GM19324 (cell line): ENCODE measurements around the gene SMURF1.

Experiments used
- ATAC-seq: cut with Tn5 transposase; IDR thresholded peaks from one replicate; pipeline ENCODE4 v1.9.1; 2021; ENCODE audit warnings: mild to moderate bottlenecking, moderate library complexity; ENCODE audit not compliant: unreplicated experiment, low FRiP score

SMURF1 gene

GRCh38 chr7:99011341-99011705 is 132.6 kb downstream of the SMURF1 start:
- no peak for ATAC-seq

DNA sequence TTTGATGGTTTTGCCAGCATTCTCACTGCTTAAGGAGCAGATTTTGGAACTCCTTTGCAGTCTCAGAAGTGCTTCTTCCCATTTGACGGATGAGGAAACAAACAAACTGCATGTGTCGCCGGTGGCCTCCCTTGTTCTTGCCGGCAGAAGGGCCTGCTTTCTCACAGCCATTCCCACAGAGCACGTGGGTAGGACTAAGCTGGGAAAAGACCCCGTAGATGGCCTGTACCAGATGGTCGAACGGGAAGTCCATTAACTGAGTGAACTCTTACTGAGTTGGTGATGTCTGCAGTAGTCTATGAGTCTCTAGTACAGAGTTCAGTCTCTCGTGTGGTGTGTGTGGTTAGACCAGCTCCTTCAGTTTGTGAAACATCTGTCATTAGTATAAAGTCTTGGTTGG is 133.6 kb downstream of the SMURF1 start:
- no peak for ATAC-seq

DNA sequence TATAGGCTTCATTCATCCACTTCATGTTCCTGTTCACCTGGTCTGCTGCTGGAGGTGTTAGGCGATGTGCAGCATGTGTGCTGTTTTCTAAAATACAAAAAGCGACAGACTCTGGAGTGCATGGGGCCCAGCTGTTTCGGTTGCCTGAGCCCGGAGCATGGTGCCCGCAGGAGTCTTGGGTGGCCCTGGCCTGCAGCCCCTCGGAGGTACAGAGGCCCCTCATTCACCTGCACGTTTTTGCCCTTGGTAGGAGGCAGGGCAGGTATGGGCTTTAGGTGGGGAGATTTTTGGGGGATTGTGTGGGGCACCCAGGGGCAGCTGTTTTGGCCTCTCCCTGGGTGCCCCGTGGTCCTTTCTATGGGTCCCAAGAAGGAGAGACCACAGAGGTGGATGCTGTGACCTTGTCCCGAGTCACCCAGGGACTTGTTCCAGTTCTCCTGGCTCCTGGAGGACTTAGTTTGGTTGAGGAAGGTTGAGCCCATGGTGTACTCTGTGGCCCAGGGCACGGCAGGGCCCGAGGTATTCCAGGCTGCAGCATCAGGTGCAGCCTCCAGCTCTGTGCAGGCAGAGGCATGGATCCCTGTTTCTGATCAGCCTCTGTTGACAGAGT is 134.9 kb downstream of the SMURF1 start:
- ATAC-seq = no peak

DNA sequence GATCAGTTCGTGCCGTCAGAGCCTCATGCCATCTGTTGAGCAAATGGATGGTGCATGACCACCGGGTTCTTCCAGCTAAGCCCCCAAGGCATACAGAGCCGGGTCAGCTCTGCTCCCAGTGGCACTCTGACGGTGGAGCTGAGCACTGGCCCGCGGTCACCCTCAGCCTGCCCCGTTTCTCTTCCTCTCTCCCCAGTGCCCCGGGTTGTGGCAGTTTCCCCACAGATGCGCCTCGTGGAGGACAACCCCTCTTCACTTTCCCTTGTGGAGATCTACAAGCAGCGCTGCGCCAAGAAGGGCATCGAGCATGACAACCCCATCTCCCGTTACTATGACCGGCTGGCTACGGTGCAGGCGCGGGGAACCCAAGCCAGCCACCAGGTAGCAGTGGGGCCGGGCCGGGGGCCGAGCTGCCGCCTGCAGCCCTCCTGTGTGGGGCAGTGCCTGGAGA is 135.7 kb downstream of the SMURF1 start:
- no peak for ATAC-seq

GRCh38 chr7:99006739-99007424 is 137.0 kb downstream of the SMURF1 start:
- no peak for ATAC-seq

DNA sequence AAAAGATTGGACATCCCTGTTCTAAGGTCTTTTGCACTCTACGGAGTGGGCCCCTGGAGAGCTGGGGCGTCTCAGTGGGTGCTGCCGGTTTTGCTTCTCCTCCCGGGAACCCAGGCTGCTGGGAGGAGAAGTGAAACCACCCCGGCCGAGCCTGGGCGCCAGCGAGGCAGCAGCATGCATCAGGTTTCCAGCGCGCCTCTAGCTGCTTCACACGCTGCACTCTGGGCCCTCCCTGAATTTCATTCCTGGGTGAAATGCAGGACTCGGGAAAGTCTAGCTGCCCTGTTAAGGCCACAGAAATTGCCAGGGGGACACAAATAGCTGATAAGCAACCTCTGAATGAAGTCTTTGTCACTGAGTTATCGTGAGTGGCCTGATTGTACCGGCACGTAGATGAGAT is 138.1 kb downstream of the SMURF1 start:
- ATAC-seq = no peak

DNA sequence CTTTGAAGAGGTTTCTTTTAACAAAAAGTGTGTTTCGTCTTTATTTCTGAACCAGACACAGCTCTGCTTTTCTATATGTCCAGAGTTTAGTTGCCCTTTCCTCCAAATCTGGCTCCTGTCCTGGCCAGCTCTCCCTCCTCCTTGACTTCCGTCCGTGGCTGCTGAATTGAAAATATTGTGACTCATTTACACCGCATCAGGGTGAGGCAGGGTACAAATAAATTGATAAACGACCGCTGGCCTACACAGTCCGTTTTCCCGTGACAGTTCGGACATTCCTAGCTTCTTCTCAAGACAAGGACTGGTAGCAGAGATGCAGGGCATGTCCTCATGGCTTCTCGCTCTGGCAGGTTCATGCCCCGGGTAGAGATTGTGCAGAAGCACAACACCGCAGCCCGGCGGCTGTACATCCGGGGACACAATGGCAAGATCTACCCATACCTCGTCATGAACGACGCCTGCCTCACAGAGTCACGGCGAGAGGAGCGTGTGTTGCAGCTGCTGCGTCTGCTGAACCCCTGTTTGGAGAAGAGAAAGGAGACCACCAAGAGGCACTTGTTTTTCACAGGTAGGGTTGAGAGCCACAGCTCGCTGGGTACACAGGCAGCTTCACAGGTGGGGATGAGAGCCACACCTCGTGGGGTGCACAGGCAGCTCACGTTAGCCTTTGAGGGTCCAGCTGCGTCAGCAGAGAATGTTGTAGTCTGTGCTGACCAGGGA is 139.0 kb downstream of the SMURF1 start:
- no peak for ATAC-seq

DNA sequence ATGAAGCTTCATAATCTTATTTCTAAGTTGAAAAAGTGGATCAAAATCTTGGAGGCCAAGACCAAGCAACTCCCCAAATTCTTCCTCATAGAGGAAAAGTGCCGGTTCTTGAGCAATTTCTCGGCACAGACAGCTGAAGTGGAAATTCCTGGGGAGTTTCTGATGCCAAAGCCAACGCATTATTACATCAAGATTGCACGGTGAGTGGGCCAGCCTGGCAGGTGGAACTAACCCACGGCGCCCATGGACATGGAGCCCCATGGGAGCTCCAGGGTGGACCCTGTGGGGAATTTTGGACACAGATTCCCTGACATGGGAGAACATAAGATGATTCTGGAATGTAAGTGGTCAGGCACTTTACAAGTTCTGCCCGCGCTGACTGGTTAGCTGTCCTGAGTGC is 139.7 kb downstream of the SMURF1 start:
- ATAC-seq = no peak

GRCh38 chr7:99003419-99003818 is 140.5 kb downstream of the SMURF1 start:
- no peak for ATAC-seq

DNA sequence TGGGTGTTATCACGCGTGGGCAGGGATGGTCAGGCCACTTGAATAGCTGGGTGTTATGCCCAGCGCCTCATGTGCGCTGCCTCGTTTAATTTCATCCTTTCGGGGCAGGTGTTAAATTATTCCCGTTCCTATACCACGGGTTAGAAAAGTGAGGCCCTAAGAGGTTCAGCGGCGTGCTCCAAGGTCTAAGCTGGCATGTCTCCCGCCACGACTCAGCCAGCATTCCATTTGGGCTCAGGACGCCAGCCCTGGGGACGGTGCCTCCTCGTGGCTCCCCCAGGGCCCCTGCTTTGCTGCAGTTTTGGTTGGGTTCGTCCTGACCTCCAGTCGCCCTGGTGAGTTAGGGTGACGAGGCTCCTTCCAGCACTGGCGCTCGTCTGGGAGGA is 141.1 kb downstream of the SMURF1 start:
- no peak for ATAC-seq

DNA sequence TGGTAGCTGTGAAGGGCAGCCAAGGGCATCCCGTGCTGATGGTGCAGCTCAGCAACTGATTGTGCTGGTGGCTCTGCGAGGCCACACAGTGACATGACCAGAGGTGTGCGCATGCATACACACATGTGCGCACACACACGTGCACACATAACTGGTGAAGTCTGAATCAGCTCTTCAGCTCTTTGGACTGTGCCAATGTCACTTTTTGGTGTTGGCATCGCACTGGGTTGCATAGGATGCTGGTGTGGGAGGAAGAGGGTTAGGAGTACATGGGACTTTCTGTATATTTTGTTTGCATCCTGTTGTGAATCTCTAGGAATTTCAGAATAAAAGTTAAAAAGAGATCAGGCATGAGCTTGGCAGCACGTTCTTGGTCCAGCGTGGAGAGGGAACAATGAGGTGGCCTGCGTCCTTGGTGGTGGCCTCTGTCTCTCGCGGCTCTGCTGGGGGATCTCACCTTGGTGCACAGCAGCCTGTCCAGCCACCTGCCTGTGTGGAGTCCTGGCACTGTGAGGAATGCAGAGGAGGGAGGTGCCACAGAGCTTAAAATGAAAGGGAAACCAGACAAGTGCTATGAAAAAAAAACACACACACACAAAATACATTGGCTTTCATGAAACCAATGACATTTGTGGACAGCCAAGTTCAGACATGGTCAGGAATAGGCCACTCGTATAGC is 141.6 kb downstream of the SMURF1 start:
- no peak for ATAC-seq

DNA sequence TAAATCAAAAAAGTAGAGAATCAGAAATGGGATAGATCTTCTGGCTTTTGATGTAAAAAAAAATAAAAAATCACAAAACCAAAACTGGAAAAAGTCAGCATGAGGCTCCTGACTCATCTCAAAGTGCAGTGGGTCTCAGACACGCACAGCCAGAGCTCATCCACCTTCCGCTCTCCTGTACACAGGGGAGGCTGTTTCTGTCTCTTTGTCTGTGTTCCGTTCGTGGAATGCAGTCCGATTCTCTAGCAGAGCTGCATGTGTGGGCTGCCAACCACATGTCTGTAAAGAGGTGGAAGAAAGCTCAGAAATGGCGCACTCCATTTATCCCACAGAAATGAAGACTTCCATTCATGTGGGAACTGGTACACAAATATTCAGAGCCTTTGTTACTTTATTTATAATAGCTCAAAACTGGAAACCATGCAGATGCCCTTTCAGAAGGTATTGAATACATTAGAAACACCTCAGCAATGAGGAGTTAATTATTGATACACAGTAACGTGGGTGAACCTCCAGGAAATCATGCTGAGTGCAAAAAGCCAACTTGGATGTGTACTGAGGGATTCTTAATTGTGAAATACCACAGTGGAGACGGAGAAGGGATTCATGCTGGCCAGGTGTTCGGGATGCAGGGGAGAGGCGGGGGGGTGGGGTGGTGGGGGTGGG is 142.3 kb downstream of the SMURF1 start:
- no peak for ATAC-seq

DNA sequence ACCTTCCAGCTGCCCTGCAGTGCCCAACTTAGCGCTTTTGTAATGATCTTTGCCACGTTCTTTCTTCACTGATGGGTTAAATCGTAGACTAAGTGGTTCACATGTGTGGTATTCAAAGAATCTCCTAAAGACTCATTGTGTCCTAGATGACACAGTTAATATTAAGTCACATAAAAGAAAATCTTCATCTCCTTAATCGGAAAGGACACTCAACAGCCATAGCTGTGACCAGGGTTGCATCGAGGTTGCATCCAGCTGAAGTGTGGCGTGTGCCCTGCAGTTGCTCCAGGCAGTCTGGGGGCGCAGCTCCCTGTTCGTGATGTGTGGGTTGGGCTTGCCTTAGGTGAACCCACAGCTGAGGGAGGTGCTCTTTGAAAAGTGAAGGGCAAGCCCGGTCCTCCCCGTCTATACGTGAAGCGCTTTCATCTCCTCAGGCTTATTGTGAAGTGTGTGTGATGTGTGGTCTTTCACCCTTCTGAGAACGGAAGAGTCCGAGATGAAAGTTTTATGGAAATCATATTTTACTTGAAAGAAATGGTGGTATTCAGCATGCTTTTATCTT is 142.9 kb downstream of the SMURF1 start:
- no peak for ATAC-seq

GRCh38 chr7:99000196-99000903 is 143.6 kb downstream of the SMURF1 start:
- no peak for ATAC-seq

GRCh38 chr7:98998821-98999725 is 144.8 kb downstream of the SMURF1 start:
- ATAC-seq = no peak

DNA sequence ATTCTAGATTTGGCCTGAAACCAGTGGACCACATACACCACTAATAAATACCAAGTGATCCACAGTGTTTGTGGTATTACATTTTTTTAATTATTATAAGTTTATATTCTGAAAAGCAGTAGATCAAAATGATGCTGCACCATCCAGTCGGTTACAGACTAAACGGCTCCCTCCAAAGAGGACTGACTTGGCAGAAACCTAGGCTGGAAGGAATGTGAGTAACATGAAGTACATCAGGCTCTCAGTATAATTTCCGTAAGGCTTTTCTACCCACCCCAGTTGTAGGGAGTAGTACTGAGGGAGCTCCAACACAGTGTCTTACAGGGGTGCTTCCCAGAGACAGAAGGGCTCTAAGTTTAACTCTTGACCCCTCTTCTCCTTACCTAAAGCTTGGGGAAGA is 146.1 kb downstream of the SMURF1 start:
- ATAC-seq = no peak

- ATAC-seq = no peak
Measured at GRCh38 chr7:98996150-98996552, 147.8 kb downstream of the SMURF1 start.

DNA sequence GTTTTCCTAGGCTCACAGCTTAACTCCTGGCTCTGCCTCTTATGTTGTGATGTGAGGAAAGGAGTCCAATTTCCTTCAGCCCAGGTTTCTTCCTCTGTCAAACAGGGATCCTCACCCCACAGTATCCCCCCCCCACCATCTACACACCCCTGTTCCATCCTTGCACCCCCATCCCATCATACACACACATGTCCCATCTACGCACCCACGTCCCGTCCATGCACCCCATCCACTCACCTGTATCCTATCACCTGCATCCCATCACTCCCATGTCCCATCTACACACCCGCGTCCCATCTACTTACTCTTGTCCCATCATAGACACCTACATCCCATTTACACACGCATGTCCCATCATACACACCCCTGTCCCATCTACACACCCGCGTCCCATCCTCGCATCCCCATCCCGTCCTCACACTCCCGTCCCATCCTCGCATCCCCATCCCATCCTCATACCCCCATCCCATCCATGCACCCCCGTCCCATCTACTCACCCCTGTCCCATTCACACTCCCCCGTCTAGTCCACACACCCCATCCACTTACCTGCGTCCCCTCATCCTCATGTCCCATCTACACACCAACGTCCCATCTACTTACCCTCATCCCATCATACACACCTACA is 148.3 kb downstream of the SMURF1 start:
- ATAC-seq = no peak
